HG03565 (cell line): ENCODE data around the gene CYP3A4.
"Not testable (repeated sequence)": the region's sequence is repeated elsewhere in the genome, so short reads cannot be mapped to it uniquely, and the experiment has no call there.

Experiments
- ATAC-seq: cut with Tn5 transposase; IDR thresholded peaks from one replicate; pipeline ENCODE4 v1.9.1; 2021; ENCODE audit warnings: mild to moderate bottlenecking, moderate library complexity; ENCODE audit not compliant: unreplicated experiment

CYP3A4 gene

GRCh38 chr7:99793443-99793842 is 9.5 kb upstream of the CYP3A4 start:
- no peak for ATAC-seq

- no peak for ATAC-seq
Measured at GRCh38 chr7:99792967-99793366, 9.0 kb upstream of the CYP3A4 start.

DNA sequence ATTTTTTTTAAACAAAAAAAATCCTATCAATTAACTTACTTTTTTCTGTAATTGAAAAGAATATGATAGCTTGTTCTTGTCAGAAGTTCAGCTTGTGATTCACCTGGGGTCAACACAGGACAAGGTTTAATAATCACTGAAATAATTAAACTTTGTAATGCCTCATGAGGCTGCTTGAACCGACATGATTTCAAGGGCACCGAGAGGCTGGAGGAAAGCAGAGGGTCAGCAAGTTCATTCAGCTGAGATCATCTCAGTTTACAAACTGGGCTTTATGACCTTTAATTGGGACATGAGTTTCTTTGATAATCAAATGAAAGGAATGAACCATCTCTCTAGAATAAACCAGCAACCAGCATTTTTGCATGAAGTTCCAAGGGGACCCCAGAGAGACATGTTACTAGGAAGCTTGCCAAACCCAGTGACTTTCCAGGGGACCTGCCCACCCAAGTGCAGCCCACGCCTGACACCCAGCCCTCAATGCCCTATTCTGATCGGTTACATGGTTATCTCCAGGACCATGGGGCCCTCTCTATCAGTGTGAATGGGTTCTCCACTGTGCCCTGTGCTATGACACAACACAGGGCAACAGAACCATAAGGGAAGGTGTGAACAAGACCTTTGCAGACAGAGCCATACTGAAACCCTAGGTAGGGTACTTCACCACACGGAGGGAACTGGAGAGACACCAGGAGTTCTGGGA is 7.8 kb upstream of the CYP3A4 start:
- no peak for ATAC-seq

DNA sequence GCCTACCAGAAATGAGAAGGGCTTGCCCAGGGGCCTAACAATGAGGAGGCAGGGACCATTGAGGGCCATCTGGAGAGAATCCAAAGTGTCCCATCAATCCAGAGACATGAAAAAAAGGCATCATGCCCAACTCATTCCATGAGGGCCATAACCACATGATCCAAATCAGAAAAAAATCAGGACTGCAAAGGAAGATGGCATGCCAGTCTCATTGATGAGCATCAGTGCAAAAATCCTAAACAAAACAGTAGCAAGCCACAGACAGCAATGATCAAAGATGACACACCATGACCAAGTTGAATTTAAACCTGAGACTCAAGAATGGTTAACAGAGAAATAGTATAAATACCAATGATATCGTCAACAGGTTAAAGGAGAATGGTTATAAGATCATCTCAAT is 7.0 kb upstream of the CYP3A4 start:
- no peak for ATAC-seq

DNA sequence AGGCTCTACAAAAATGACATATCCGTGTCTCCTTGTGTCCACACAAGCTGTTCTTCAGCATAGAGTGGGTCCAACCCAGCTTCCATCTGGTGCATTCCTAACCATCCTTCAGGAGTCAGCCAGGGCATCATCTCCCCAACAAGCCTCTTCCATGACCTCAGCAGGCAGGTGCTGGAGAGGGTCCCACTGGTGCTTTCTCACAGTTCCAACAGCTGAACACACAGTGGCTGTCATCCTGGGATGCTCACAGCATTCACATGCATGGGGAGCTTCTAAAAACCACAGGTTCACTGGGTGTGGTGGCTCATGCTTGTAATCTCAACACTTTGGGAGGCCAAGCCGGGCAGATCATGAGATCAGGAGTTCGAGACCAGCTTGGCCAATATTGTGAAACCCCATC is 6.4 kb upstream of the CYP3A4 start:
- ATAC-seq = no peak

DNA sequence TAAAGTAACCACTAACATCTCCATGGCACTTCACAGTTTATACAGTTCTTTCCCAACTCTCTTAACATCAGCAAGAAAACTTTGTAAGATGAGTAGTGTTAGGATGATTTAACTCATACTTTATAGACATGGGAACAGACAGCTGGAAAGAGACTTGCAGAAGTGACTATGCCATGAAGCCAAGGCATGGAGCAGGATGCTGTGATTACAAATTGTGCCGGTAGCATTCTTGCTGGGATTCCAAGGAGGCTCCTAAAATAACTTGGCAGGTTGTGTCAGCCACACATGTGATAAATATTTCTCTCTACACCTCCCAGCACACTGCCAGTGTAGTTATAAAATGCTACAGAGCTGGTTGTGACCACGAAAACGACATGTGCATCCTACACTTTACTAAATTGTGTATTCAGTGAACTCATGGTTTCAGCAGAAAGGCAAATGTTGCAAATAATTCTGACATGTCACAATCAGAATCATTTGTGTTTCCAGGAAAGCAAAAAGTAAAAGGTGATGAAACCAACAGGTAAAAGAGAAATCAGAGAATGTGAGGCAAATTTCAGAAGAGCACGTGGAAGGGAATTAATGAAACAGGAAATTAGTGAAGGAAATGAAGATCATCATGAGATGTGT is 5.6 kb upstream of the CYP3A4 start:
- no peak for ATAC-seq

- ATAC-seq = no peak
Measured at GRCh38 chr7:99788554-99788953, 4.6 kb upstream of the CYP3A4 start.

DNA sequence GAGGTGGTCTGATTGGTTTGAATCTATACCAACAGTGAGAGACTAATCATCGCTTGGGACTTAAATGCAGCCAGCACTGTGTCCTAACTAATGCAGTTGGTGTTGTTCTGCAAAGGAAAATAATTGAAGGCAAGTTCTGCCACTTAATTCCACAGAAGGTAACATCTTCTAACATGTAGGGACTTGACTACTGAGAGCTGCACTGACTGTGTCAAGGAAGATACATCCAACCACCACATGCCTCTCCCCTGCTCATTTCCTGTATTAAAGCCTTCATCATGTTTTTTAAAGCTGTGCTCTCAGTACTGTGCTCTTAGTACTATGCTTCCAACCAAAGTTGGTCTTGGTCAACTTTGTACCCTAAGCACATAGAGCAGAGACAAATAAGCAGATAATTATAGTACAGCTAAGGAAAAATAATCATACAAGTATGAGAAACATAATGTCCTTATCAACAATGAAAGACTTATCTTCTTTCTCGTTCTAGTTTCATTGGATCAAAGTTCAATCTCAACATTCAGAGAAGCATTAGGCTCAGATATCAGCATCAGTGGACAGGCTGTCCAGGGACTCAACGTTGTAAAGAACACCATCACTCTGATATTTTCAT is 2.8 kb upstream of the CYP3A4 start:
- ATAC-seq = no peak

- ATAC-seq = not testable (repeated sequence)
Measured at GRCh38 chr7:99785654-99786053, 1.7 kb upstream of the CYP3A4 start.

DNA sequence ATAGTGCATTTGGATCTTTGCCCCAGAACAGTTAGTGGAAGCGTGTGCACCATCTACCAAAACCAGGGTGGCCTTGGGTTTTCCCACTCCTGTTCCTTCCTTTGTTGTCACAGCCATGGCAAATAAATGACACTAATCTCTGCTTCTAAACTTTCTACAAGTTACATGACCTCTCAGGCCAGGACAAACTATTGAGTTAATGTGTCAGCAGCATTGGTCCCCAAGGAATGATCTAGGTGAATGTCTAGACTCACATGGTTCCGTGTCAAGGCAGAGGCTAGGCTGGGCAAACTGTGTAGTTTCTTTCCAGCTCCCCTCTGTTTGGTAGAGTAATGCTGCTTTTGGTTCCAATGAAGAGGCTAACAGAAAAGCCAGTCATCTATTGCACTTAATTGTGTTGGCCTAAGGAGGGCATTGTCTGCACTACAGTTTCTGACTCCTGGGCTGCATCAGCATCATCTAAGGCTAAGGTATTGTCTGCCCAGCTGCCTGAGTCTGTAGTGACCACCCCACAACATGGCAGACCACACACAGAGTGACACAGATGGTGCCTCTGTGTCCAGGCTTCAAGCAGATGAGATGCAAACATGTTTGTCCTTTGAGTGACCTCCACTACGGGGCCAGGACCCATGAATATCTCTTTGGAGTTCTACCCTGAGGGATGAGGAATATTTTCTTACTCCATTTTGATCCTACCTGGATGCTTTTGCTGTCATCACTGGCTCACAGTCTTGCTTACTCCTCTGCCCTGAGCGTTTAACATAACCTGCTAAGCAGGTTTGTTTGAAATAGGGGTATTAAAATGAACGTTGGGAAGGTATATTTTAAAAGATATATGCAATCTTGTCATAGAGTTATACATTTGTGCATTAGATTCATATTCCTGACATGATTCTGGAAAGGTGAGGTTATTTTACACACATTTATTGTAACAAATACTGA is 1.7 kb downstream of the CYP3A4 start:
- ATAC-seq = no peak

DNA sequence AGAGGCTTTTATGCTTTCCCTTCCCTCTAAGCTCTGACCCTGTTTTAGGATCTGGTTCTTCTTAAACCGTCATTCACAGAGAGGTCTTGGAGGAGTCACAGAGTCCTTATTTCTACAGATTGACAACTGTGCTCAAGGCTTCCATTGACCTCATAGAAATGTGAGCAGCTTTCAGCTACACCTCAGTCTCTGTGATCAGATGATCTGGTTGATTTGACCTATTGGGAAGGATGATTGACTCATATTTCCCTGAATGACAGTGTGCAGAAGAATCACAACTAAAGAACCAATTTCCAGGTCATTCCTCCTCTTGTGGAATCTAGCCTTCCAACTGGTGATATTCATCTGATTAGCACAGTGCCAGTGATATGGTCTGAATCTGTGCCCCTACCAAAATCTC is 3.4 kb downstream of the CYP3A4 start:
- no peak for ATAC-seq

DNA sequence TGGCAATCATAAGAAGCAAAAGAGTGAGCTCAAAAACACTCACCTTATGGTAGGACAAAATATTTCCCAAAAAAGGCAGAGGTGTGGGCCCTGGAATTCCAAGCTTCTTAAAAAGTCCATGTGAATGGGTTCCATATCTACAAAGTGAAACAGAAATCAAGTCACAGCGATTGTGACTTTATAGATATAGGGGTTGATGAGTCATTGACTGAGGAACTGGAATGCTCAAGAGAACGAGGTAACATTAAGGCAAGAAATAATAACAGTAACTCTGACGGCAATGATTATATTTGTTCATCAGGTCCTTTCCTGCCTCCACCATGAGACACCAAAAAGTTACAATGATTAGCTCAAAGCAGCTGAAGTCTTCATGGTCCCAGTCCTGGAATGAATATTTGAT is 4.0 kb downstream of the CYP3A4 start:
- ATAC-seq = no peak

GRCh38 chr7:99778880-99779279 is 5.1 kb downstream of the CYP3A4 start:
- ATAC-seq = no peak

- ATAC-seq = not testable (repeated sequence)
Measured at GRCh38 chr7:99773395-99773794, 10.6 kb downstream of the CYP3A4 start.

DNA sequence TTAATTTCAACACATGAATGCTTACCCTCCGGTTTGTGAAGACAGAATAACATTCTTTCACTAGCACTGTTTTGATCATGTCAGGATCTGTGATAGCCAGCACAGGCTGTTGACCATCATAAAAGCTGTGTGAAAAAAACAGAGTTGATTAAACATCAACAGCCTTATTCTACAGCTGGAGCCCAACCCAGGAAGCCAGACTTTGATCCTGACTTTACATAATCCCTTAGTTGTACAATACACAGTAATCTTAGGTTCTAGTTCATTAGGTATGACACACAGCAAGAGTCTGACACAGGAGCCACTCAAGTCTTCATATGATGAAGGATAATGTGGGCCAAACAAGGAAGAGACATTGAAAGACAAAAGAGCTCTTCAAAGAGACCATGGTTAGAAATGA is 11.4 kb downstream of the CYP3A4 start:
- no peak for ATAC-seq

DNA sequence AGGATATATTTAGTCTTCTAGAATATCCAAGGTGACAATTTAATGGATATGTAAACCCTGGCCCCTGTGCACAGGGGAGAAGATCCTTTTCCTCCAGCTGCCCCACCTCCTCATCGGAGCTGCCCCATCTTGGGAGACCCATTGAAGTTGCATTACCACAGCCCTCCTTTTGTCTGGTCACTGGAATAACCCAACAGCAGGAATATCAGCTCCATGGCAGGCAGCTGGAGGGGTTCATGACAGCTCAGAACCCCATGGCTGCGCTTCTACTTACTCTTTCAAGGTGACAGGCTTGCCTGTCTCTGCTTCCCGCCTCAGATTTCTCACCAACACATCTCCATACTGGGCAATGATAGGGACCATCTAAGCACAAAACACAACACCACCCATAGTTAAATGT is 14.5 kb downstream of the CYP3A4 start:
- ATAC-seq = not testable (repeated sequence)

DNA sequence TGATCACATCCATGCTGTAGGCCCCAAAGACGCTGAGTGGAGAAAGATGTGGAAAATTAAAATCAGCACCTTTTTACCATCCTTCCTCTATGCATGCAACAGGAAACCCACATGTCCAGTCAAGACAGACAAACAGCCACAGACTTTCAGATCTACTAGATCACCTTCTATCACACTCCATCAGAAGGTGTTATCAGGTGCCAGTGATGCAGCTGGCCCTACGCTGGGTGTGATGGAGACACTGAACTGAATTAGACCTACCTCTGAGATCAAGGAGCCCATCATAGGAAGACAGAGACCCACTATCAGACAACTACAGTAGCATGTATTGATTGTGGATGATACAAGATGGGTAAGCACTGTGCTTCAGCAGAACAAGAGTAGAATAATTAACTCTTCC is 15.5 kb downstream of the CYP3A4 start:
- no peak for ATAC-seq

- no peak for ATAC-seq
Measured at GRCh38 chr7:99767662-99768061, 16.3 kb downstream of the CYP3A4 start.

GRCh38 chr7:99766484-99767099 is 17.4 kb downstream of the CYP3A4 start:
- no peak for ATAC-seq

DNA sequence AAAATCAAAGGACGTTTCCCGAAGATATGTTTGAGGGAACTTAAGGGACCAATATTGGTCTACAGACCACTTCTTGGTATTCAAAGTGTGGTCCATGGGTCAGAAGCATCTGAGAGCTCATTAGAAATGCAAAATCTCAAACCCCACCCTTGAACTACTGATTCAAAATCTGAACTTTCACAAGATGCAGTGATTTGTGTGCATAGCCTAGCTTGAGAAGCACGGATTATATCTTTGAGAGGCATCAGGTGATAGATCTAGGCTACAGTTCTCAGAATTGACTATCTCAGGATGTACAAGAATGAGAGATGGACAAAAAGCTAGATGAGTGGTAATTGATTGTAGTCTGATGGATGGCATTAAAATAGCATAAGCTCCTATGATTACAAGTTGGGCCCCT is 19.5 kb downstream of the CYP3A4 start:
- no peak for ATAC-seq
